HepG2 (cell line): ENCODE measurements around the gene PBX2. TPM values are rescaled to one million over a fixed set of nuclear protein-coding genes. Genes with fewer than 3 reads are reported as not detected.
A peak's percentile ranks its signal among the peaks of the same experiment; 100 is the strongest.

Experiments used
- CHD2 ChIP-seq: IDR thresholded peaks from 2 replicates; pipeline ENCODE4 v1.6.1; 2011; ENCODE audit warnings: low read depth, low read length, improper control_type of control experiment
- CREB1 ChIP-seq, 2 experiments: fragments of 450-650 bp in 1 of 2; IDR thresholded peaks; 2 replicates each; pipeline ENCODE4 v1.6.1; 2016 to 2017; ENCODE audit warnings: control low read depth in 1 of 2, mild to moderate bottlenecking in 1 of 2, missing compliant biosample characterization in 1 of 2, missing genetic modification characterization in 1 of 2
- FOXK2 ChIP-seq: fragments of 450-650 bp; IDR thresholded peaks from 2 replicates; pipeline ENCODE4 v1.6.1; 2016
- HNF4A ChIP-seq: sonication (generic); formaldehyde crosslinking; IDR thresholded peaks from 2 replicates; pipeline ENCODE4 v1.4.0; 2020; ENCODE audit warnings: missing genetic modification reagents
- JDP2 ChIP-seq: sonication (generic); formaldehyde crosslinking; IDR thresholded peaks from 2 replicates; pipeline ENCODE4 v1.8.1; 2022; ENCODE audit warnings: missing genetic modification reagents, borderline replicate concordance
- JUND ChIP-seq: sonication (generic); formaldehyde crosslinking; IDR thresholded peaks from 2 replicates; pipeline ENCODE4 v1.8.0; 2022; ENCODE audit warnings: mild to moderate bottlenecking, missing genetic modification reagents
- KAT7 ChIP-seq: IDR thresholded peaks from 2 replicates; pipeline ENCODE4 v1.6.1; 2018; ENCODE audit warnings: borderline replicate concordance, missing compliant biosample characterization
- KDM6A ChIP-seq: IDR thresholded peaks from 2 replicates; pipeline ENCODE4 v1.6.1; 2016; ENCODE audit warnings: low read depth
- MAF1 ChIP-seq: sonication (generic); formaldehyde crosslinking; IDR thresholded peaks from 2 replicates; pipeline ENCODE4 v1.5.0; 2020; ENCODE audit warnings: missing genetic modification reagents, borderline replicate concordance
- NFE2L2 ChIP-seq: fragments of 150-350 bp; IDR thresholded peaks from 2 replicates; pipeline ENCODE4 v1.6.1; 2014; ENCODE audit warnings: low read length
- PRPF4 ChIP-seq: fragments of 200-400 bp; formaldehyde crosslinking; IDR thresholded peaks from 2 replicates; pipeline ENCODE4 v1.6.1; 2016; ENCODE audit warnings: low read length, low read depth; ENCODE audit not compliant: poor library complexity, severe bottlenecking
- REPIN1 ChIP-seq: sonication (generic); formaldehyde crosslinking; IDR thresholded peaks from 2 replicates; pipeline ENCODE4 v1.8.0; 2022; ENCODE audit warnings: missing genetic modification reagents, low read depth, mild to moderate bottlenecking, borderline replicate concordance
- SOX13 ChIP-seq, 3 experiments: fragments of 450-650 bp in 1 of 3; sonication (generic) in 1 of 3; formaldehyde crosslinking in 1 of 3; IDR thresholded peaks in 2 of 3; conservative IDR thresholded peaks in 1 of 3; 2 replicates each; pipeline versions ENCODE4 v1.5.0 to v1.6.1; 2016 to 2020; ENCODE audit warnings: antibody characterized with exemption in 1 of 3, mild to moderate bottlenecking in 1 of 3, missing compliant biosample characterization in 1 of 3, missing genetic modification reagents in 1 of 3, moderate library complexity in 1 of 3
- SP140L ChIP-seq: sonication (generic); formaldehyde crosslinking; IDR thresholded peaks from 2 replicates; pipeline ENCODE4 v1.4.0; 2020; ENCODE audit warnings: missing genetic modification reagents, borderline replicate concordance
- TBL1XR1 ChIP-seq: fragments of 150-350 bp; IDR thresholded peaks from 2 replicates; pipeline ENCODE4 v1.6.1; 2014; ENCODE audit warnings: borderline replicate concordance, low read length; ENCODE audit not compliant: partially characterized antibody
- TRIM22 ChIP-seq: fragments of 450-650 bp; IDR thresholded peaks from 2 replicates; pipeline ENCODE4 v1.6.1; 2017
- ZFP36 ChIP-seq: fragments of 150-350 bp; IDR thresholded peaks from 2 replicates; pipeline ENCODE4 v1.6.1; 2018; ENCODE audit warnings: borderline replicate concordance, low read length, low read depth; ENCODE audit not compliant: partially characterized antibody
- ZNF232 ChIP-seq: sonication (generic); formaldehyde crosslinking; IDR thresholded peaks from 2 replicates; pipeline ENCODE4 v1.4.0; 2020; ENCODE audit warnings: missing genetic modification reagents, borderline replicate concordance
- ZNF441 ChIP-seq: sonication (generic); formaldehyde crosslinking; IDR thresholded peaks from 2 replicates; pipeline ENCODE4 v1.7.0; 2021; ENCODE audit warnings: missing genetic modification reagents, borderline replicate concordance
- ZNF607 ChIP-seq: sonication (generic); formaldehyde crosslinking; IDR thresholded peaks from 2 replicates; pipeline ENCODE4 v1.5.1; 2020; ENCODE audit warnings: missing genetic modification reagents, mild to moderate bottlenecking, borderline replicate concordance
- ZNF772 ChIP-seq: sonication (generic); formaldehyde crosslinking; IDR thresholded peaks from 2 replicates; pipeline ENCODE4 v1.5.0; 2020; ENCODE audit warnings: mild to moderate bottlenecking, missing genetic modification reagents
- ZNF775 ChIP-seq: sonication (generic); formaldehyde crosslinking; IDR thresholded peaks from 2 replicates; pipeline ENCODE4 v1.4.0; 2020; ENCODE audit warnings: missing genetic modification reagents, mild to moderate bottlenecking, moderate library complexity, borderline replicate concordance
- ZNF841 ChIP-seq: sonication (generic); formaldehyde crosslinking; IDR thresholded peaks from 2 replicates; pipeline ENCODE4 v1.8.1; 2023; ENCODE audit warnings: missing genetic modification reagents, borderline replicate concordance
- ZNF891 ChIP-seq: sonication (generic); formaldehyde crosslinking; IDR thresholded peaks from 2 replicates; pipeline ENCODE4 v1.5.0; 2020; ENCODE audit warnings: mild to moderate bottlenecking, missing genetic modification reagents
- polyA plus RNA-seq, 8 experiments: library from polyadenylated mRNA; depleted of rRNA in 3 of 8; stranded (reverse) in 7 of 8; unstranded in 1 of 8; fragments of >200 nt; fragmentation: Illumina TruSeq in 4 of 8; extraction: Trizol in 4 of 8; gene quantifications; 2 replicates each; pipeline versions ENCODE4 v1.2.1 to v1.2.3, GENCODE V29; 2011 to 2016; ENCODE audit warnings: low read depth in 4 of 8, missing spikeins in 1 of 8, mixed read lengths in 1 of 8; ENCODE audit not compliant: insufficient read depth in 1 of 8
- total RNA-seq, 5 experiments: library from RNA; depleted of rRNA; stranded (reverse); fragments of >200 nt; fragmentation: Illumina TruSeq; extraction: Trizol; gene quantifications; 2 replicates each; pipeline ENCODE4 v1.2.3, GENCODE V29; 2016; ENCODE audit warnings: low read depth in 1 of 5
- TF ChIP-seq, protein P1 (sequence below): sonication (generic); formaldehyde crosslinking; IDR thresholded peaks from 2 replicates; pipeline ENCODE4 v1.5.1; 2020; ENCODE audit warnings: mild to moderate bottlenecking, missing genetic modification reagents, moderate library complexity
- TF ChIP-seq, protein P2 (sequence below): sonication (generic); formaldehyde crosslinking; IDR thresholded peaks from 2 replicates; pipeline ENCODE4 v1.8.1; 2023; ENCODE audit warnings: mild to moderate bottlenecking, missing genetic modification reagents

Gene PBX2
- total and polyA plus RNA-seq, 2 of the 13 experiments (the other 11 are each of a cell fraction or from before 2014, with no cell fraction given) = 42.3 to 77.8 TPM

- TF ChIP-seq, protein P1, sequence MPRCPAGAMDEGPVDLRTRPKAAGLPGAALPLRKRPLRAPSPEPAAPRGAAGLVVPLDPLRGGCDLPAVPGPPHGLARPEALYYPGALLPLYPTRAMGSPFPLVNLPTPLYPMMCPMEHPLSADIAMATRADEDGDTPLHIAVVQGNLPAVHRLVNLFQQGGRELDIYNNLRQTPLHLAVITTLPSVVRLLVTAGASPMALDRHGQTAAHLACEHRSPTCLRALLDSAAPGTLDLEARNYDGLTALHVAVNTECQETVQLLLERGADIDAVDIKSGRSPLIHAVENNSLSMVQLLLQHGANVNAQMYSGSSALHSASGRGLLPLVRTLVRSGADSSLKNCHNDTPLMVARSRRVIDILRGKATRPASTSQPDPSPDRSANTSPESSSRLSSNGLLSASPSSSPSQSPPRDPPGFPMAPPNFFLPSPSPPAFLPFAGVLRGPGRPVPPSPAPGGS (CRISPR knock-in tag) = peak; percentile 80; the same call in 1 of the 2 replicates
- TF ChIP-seq ZNF441 (no peak), PRPF4 (no peak), TBL1XR1 (peak; percentile 66), SP140L (CRISPR knock-in tag) (no peak; the same call in 1 of the 2 replicates), KAT7 (CRISPR knock-in tag) (peak; percentile 74), FOXK2 (no peak), ZFP36 (no peak), JDP2 (CRISPR knock-in tag) (peak; percentile 76; the same call in 1 of the 2 replicates), NFE2L2 (no peak), ZNF607 (CRISPR knock-in tag) (peak; percentile 85; the same call in 1 of the 2 replicates), ZNF232 (CRISPR knock-in tag) (peak; percentile 87; the same call in 1 of the 2 replicates), CREB1 (IDR thresholded peaks at IDR 0.05) (peak; percentile 99), CREB1 (CRISPR knock-in tag; IDR thresholded peaks at IDR 0.05) (peak; percentile 86), ZNF775 (CRISPR knock-in tag) (no peak), ZNF841 (CRISPR knock-in tag) (no peak), CHD2 (peak; percentile 14; the same call in 1 of the 2 replicates), ZNF772 (peak; percentile 82), SOX13 (IDR thresholded peaks at IDR 0.05) (peak; percentile 83), SOX13 (CRISPR knock-in tag; conservative IDR thresholded peaks at IDR 0.05 in 1 of 2, IDR thresholded peaks at IDR 0.05 in 1 of 2) (peak in 1 of 2 experiments; percentile 97; a peak in 2 of 4 replicates), TRIM22 (no peak), ZNF891 (CRISPR knock-in tag) (peak; percentile 99), JUND (peak; percentile 73), MAF1 (CRISPR knock-in tag) (no peak; the same call in 1 of the 2 replicates), HNF4A (no peak; the same call in 1 of the 2 replicates), REPIN1 (peak; percentile 51; the same call in 1 of the 2 replicates), KDM6A (CRISPR knock-in tag) (no peak; the same call in 1 of the 2 replicates)
- TF ChIP-seq, protein P2, sequence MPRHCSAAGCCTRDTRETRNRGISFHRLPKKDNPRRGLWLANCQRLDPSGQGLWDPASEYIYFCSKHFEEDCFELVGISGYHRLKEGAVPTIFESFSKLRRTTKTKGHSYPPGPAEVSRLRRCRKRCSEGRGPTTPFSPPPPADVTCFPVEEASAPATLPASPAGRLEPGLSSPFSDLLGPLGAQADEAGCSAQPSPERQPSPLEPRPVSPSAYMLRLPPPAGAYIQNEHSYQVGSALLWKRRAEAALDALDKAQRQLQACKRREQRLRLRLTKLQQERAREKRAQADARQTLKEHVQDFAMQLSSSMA (CRISPR knock-in tag) = no peak; the same call in 1 of the 2 replicates
Measured at GRCh38 chr6:32195902-32196681, 6.1 kb upstream of the PBX2 start (continued).
